H1 (cell line): ENCODE results near the gene ADO. TPM values are rescaled to one million over a fixed set of nuclear protein-coding genes. Genes with fewer than 3 reads are reported as not detected.

Source experiments
- CTCF ChIP-seq, 3 experiments: IDR thresholded peaks; 1 replicate in 2 of 3; 2 replicates in 1 of 3; pipeline versions ENCODE4 v1.5.1 to v1.6.1; 2011; ENCODE audit warnings: low read length in 3 of 3, mild to moderate bottlenecking in 3 of 3, inconsistent platforms in 2 of 3, low read depth in 1 of 3, moderate library complexity in 1 of 3; ENCODE audit not compliant: insufficient read depth in 1 of 3; ENCODE audit errors: control extremely low read depth in 1 of 3
- polyA plus RNA-seq, 7 experiments: library from polyadenylated mRNA; depleted of rRNA in 3 of 7; stranded (reverse) in 5 of 7; unstranded in 2 of 7; fragments of >200 nt in 5 of 7; fragments of 200-250 nt in 2 of 7; gene quantifications; 1 replicate in 5 of 7; 2 replicates in 1 of 7; 4 replicates in 1 of 7; pipeline versions ENCODE4 v1.2.1 to v1.2.3, GENCODE V29; 2011 to 2013; ENCODE audit warnings: missing spikeins in 2 of 7, mixed read lengths in 2 of 7
- total RNA-seq: library from RNA; stranded (reverse); fragmentation: NEBNext Ultra II Directional; extraction: Animal tissue kit (Norgen Biotek cat#: 25700); gene quantifications from 2 replicates; pipeline ENCODE4 v1.2.1, GENCODE V29; 2021

The ADO gene
- total and polyA plus RNA-seq, 2 of the 8 experiments (the other 6 are each of a cell fraction or from before 2014, with no cell fraction given), result 18.7 to 27.9 TPM

- TF ChIP-seq CTCF (IDR thresholded peaks at IDR 0.05; ENCODE audit: control extremely low read depth in 1 of 3, insufficient read depth in 1 of 3, low read depth in 1 of 3, low read length in 3 of 3), result peak; percentile 79 to 83 (median 83)
These were observed 13.4 kb downstream of the ADO start (continued) for GRCh38 chr10:62817766-62818425.
